ACC112 (cell line): ENCODE measurements around the gene ROS1.

Experiments used
- H2AFZ ChIP-seq: fragments of 200-600 bp; sonication (generic); one replicate; pipeline ENCODE4 v1.6.0; 2017; ENCODE audit warnings: antibody characterized with exemption, low read length; ENCODE audit not compliant: unreplicated experiment
- H3K27ac ChIP-seq: fragments of 200-600 bp; sonication (generic); 2 replicates; pipeline ENCODE4 v1.5.1; 2014; ENCODE audit warnings: low read depth, mild to moderate bottlenecking, antibody characterized with exemption, low read length, moderate library complexity
- H3K27me3 ChIP-seq: fragments of 200-600 bp; sonication (generic); 2 replicates; pipeline ENCODE4 v1.6.1; 2014; ENCODE audit warnings: mild to moderate bottlenecking, antibody characterized with exemption, low read length, moderate library complexity, mixed read lengths; ENCODE audit not compliant: insufficient read depth
- H3K36me3 ChIP-seq: fragments of 200-600 bp; sonication (generic); 2 replicates; pipeline ENCODE4 v1.6.1; 2016; ENCODE audit warnings: mild to moderate bottlenecking, antibody characterized with exemption, low read length, moderate library complexity, mixed read lengths; ENCODE audit not compliant: insufficient read depth
- H3K4me1 ChIP-seq: fragments of 200-600 bp; sonication (generic); one replicate; pipeline ENCODE4 v1.6.1; 2016; ENCODE audit warnings: low read length, mixed read lengths; ENCODE audit not compliant: insufficient read depth, unreplicated experiment, control insufficient read depth
- H3K4me3 ChIP-seq: fragments of 200-600 bp; sonication (generic); 2 replicates; pipeline ENCODE4 v1.5.1; 2014; ENCODE audit warnings: mild to moderate bottlenecking, low read depth, low read length
- H3K79me2 ChIP-seq: fragments of 200-600 bp; sonication (generic); one replicate; pipeline ENCODE4 v1.6.0; 2016; ENCODE audit warnings: low read length; ENCODE audit not compliant: control insufficient read depth, unreplicated experiment, insufficient read depth

Gene ROS1

GRCh38 chr6:117441824-117442264, 16.1 kb upstream of the ROS1 start:
- H3K4me1 ChIP-seq: peaks cover 35% of the 10 kb centered on the region

DNA sequence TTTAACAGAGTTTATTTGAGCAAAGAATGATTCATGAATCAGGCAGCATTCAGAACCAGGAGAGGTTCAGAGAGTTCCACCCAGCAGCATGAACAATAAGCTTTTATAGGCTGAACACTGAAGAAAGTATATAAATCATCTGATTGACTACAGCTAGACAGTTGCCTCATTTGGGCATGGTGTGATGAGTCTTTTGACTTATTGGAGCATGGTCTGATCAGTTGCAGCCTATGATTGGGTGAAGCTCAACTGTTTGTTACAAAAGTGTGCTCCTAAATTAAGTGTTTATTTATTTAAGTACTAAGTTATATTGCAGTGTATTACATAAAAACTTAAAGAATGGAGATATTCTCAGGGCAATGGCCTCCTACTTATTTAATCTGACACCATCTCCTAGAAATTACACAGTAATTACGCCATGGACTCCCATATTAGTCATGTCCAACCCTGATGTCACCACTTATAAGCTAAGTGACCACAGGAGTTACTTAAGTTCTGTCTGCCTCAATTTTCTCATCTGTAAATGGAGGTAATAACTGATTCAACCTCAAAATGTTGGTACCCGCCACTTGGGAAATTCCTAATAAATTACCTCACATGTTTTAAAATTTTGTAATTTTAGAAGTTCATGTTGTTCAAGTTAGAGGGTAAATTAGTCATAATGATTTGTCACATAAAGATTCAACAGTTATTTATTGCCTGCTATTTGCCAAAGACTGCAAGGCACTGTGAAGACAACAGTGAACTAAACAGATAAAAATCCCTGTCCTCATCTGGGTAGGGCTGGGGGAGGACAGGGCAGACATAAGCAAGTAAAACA, 15.2 kb upstream of the ROS1 start:
- Histone ChIP-seq H3K27ac (peak overlapping the region; percentile 95), H3K79me2 (no peaks in the 10 kb centered on the region), H3K36me3 (peaks cover 6% of the 10 kb centered on the region; the same call in 1 of the 2 replicates), H3K4me3 (no peak overlapping the region), H3K27me3 (no peaks in the 10 kb centered on the region), H2AFZ (no peak overlapping the region), H3K4me1 (peaks cover 31% of the 10 kb centered on the region)

More at GRCh38 chr6:117441824-117442264, 16.1 kb upstream of the ROS1 start:
- Histone ChIP-seq H3K4me3 (0 out of 2 replicates have a peak overlapping the region, but pooled peaks have one; percentile 17), H2AFZ (no peak overlapping the region), H3K36me3 (peaks cover 6% of the 10 kb centered on the region; the same call in 1 of the 2 replicates), H3K27ac (peak overlapping the region; percentile 95), H3K79me2 (no peaks in the 10 kb centered on the region), H3K27me3 (no peaks in the 10 kb centered on the region)

DNA sequence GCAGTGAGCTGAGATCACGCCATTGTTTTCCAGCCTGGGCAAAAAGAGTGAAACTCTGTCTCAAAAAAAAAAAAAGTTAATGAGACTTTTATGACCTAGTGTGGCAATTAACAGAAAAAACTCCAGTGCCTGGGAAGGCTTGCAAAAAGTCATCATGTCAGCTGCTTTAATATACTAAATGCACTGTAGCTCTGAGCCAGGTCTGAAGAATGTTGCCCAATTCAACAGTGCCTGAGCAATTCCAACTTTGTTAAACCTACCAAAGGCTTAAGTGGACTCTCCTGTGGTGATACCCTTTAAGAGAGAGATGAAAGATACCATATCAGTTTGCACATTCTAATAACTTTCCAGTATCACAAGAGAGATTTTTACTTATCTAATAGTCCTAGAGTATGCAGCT, 6.5 kb upstream of the ROS1 start:
- Histone ChIP-seq H3K27me3 (no peaks in the 10 kb centered on the region), H3K79me2 (no peaks in the 10 kb centered on the region), H3K36me3 (no peaks in the 10 kb centered on the region), H3K4me1 (peaks cover 7% of the 10 kb centered on the region), H3K4me3 (no peak overlapping the region), H2AFZ (no peak overlapping the region), H3K27ac (no peak overlapping the region)

DNA sequence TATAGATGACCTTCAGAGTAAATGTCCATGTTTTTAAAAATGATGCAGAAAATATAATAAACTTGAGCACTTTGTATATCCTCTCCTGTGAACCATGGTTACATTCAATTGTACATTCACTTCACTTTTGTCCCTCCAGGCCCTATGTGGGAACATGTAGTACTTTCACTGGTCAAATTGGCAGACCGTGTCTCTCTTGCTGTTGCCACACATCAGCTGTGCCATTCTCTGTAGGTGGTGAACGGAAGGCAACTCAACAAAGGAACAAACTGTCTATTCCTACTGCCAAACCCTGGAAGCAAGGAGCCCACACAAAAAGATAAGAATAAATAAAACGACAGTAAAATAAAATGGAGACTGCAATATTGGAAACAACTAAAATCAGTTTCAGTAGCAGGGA, 2.0 kb downstream of the ROS1 start:
- Histone ChIP-seq H3K4me1 (peaks cover 8% of the 10 kb centered on the region), H2AFZ (no peak overlapping the region), H3K27ac (no peak overlapping the region)

GRCh38 chr6:117418320-117418719, 7.4 kb downstream of the ROS1 start:
- H3K4me3 ChIP-seq: no peak overlapping the region
- H3K36me3 ChIP-seq: no peaks in the 10 kb centered on the region
- no peak overlapping the region for H3K27ac ChIP-seq
- H3K4me1 ChIP-seq: no peaks in the 10 kb centered on the region
- no peak overlapping the region for H2AFZ ChIP-seq
- H3K79me2 ChIP-seq: no peaks in the 10 kb centered on the region
- H3K27me3 ChIP-seq: no peaks in the 10 kb centered on the region

More for the DNA sequence above, 2.0 kb downstream of the ROS1 start:
- no peaks in the 10 kb centered on the region for H3K27me3 ChIP-seq
- H3K79me2 ChIP-seq: no peaks in the 10 kb centered on the region
- H3K4me3 ChIP-seq: no peak overlapping the region
- no peaks in the 10 kb centered on the region for H3K36me3 ChIP-seq

DNA sequence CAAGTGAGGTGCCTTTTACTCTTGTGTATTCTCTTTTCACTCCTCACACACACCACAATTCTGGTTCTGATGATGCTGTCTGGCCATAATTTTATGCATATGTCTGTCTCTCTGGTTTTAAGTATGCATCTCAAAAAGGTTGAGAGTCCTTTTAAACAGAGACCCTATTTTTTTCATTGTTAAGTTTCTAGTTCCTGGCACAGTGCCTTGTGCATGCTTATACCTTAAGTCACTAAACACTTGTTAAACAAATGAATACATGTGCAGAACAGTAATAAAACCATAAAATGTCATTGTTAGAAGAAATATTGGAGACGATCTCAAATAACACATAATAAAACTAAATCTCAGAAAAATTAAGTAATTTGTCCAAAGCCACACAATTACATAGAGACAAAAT, 7.9 kb downstream of the ROS1 start:
- Histone ChIP-seq H3K27ac (no peak overlapping the region), H3K79me2 (no peaks in the 10 kb centered on the region), H3K4me1 (no peaks in the 10 kb centered on the region), H3K4me3 (no peak overlapping the region), H3K36me3 (no peaks in the 10 kb centered on the region), H3K27me3 (no peaks in the 10 kb centered on the region), H2AFZ (no peak overlapping the region)

DNA sequence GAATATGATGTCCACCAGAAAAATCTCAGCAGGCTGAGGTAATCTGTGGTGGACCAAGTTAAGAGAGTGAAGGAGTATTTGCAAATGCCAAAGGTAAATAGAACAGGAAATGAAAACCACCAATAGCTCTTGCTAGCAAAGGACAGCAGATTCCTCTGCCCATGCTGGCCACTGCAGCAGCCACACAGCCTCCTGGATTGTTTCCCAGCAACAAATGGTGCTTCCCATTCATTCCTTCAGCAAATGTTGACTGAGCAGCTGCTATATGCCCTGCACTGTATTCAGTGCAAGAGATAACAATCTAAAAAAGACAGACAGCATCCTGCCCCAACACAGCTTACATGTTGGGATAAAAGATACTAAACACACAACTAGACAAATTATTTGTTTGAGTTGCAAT, 11.0 kb downstream of the ROS1 start:
- Histone ChIP-seq H3K4me1 (no peaks in the 10 kb centered on the region), H3K79me2 (no peaks in the 10 kb centered on the region), H3K27me3 (no peaks in the 10 kb centered on the region), H2AFZ (no peak overlapping the region), H3K4me3 (no peak overlapping the region), H3K27ac (no peak overlapping the region), H3K36me3 (no peaks in the 10 kb centered on the region)

DNA sequence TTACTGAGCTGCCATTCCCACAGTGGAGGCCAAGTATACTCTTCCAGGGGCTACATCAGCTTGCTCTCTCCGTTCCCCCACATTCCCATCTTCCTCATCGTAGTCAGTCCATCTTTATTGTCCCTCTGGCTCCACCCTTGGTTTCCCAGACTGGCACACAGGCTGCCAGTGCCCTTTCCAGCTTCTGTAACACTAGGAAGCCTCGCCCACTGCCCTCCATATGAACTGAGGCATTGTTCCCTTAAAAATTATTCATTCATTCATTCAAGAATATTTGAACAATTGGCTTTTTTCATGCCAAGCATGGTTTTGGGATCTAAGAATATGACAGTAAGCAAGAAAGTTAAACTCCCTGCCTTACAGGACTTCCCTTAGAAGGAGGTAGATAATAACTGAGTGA, 14.3 kb downstream of the ROS1 start:
- no peak overlapping the region for H3K27ac ChIP-seq
- no peaks in the 10 kb centered on the region for H3K27me3 ChIP-seq
- H3K4me1 ChIP-seq: no peaks in the 10 kb centered on the region
- no peaks in the 10 kb centered on the region for H3K79me2 ChIP-seq
- no peak overlapping the region for H3K4me3 ChIP-seq
- no peaks in the 10 kb centered on the region for H3K36me3 ChIP-seq
- H2AFZ ChIP-seq: no peak overlapping the region

- Histone ChIP-seq H3K27ac (no peak overlapping the region), H3K4me1 (no peaks in the 10 kb centered on the region), H2AFZ (no peak overlapping the region), H3K36me3 (no peaks in the 10 kb centered on the region), H3K79me2 (no peaks in the 10 kb centered on the region), H3K4me3 (no peak overlapping the region), H3K27me3 (no peaks in the 10 kb centered on the region)
These were observed 15.9 kb downstream of the ROS1 start for GRCh38 chr6:117409863-117410262.

DNA sequence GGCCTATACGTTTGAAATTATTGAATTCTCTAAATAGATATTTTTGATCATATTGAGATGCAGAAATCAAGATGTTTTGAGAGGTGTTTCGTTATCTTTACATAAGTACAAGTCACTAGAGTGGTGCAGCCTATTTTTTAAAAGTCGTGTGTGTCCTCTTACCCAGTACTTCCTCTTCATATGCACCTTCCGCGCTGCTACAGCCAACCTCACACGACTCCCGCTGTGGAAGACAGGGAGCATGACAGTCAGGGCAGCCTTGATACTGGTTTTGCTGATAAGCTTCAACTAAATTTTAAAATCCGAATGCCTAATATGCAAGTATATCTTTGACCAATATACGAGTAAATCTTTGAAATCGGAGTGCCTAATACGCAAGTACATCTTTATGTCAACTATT, 16.3 kb downstream of the ROS1 start:
- Histone ChIP-seq H3K36me3 (no peaks in the 10 kb centered on the region), H3K4me3 (no peak overlapping the region), H3K27me3 (no peaks in the 10 kb centered on the region), H2AFZ (no peak overlapping the region), H3K4me1 (no peaks in the 10 kb centered on the region), H3K79me2 (no peaks in the 10 kb centered on the region), H3K27ac (no peak overlapping the region)

DNA sequence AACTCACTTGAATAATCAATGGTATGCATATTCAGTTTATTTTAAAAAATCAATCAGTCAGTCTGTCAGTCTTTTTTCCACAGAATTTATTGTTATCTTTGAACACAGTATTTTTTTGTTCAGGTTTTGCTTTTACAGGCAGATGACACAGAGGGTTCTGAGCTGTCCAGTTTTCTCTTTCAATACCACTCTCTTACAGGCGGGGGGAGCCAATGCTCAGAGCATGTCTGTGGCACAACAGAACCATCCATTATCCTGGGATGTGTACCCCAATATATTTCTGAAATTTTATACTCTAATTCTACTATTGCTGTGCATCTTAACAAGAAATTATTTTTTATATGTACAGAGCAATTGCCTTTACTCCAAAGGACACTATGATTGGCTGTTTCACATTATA, 21.2 kb downstream of the ROS1 start:
- H2AFZ ChIP-seq: no peak overlapping the region
- no peaks in the 10 kb centered on the region for H3K36me3 ChIP-seq

More for the DNA sequence above, 21.2 kb downstream of the ROS1 start:
- Histone ChIP-seq H3K27me3 (no peaks in the 10 kb centered on the region), H3K79me2 (no peaks in the 10 kb centered on the region), H3K4me3 (no peak overlapping the region), H3K27ac (no peak overlapping the region), H3K4me1 (no peaks in the 10 kb centered on the region)
